EH (cell line): ENCODE measurements around the gene KRT26.

ENCODE experiments used
- DNase-seq: peaks from one replicate; pipeline ENCODE4 v3.0.0-alpha.2; 2015; ENCODE audit warnings: low read depth

The KRT26 gene

GRCh38 chr17:40730970-40731369, 41.0 kb downstream of the KRT26 start:
- DNase-seq = no peak

GRCh38 chr17:40727447-40728231, 44.4 kb downstream of the KRT26 start:
- DNase-seq = no peak

GRCh38 chr17:40726919-40727318, 45.1 kb downstream of the KRT26 start:
- no peak for DNase-seq

GRCh38 chr17:40724656-40725055, 47.3 kb downstream of the KRT26 start:
- no peak for DNase-seq

- peak; percentile 25 for DNase-seq
Measured at GRCh38 chr17:40722241-40722640, 49.8 kb downstream of the KRT26 start.

- DNase-seq = no peak
Measured at GRCh38 chr17:40720899-40721298, 51.1 kb downstream of the KRT26 start.

- peak; percentile 36 for DNase-seq
Measured at GRCh38 chr17:40718930-40719329, 53.1 kb downstream of the KRT26 start.

GRCh38 chr17:40717776-40718175, 54.2 kb downstream of the KRT26 start:
- no peak for DNase-seq
